Measurements from ENCODE around the gene KIRREL3. TPM values are rescaled to one million over a fixed set of nuclear protein-coding genes. Genes with fewer than 3 reads are reported as not detected.

The KIRREL3 gene
- total and polyA plus RNA-seq, 4 donors: 0.02 to 0.71 (median 0.15) TPM; not detected in 1

DNA sequence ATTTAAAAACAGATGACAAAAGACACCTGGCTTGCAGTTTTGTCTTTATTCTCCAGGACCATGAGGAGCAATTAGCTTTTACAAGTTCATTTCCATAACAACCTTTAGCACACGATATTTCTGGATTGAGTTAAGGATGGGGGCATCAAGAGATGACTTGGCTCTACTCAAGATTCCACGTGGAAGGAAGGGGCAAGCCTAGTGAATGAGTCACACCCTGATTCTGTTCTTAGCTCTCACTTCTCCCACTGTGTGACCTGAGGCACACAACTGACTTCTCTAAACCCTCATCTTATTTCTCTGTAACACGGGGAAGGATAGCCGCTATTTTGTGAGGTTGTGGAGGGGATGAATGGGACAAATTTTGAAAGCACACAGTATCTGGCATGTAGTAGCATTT is 185.5 kb downstream of the KIRREL3 start:
- Histone ChIP-seq H3K9me3 (ENCODE audit: control insufficient read depth in 4 of 4, insufficient read depth in 3 of 4, low read length in 3 of 4) (no peaks in the 10 kb centered on the region), H3K36me3 (ENCODE audit: control insufficient read depth in 4 of 4, insufficient read depth in 4 of 4, low read length in 4 of 4) (no peaks in the 10 kb centered on the region), H3K9ac (ENCODE audit: insufficient read depth in 1 of 2, low read length in 2 of 2) (no peak overlapping the region), H3K4me3 (no peak overlapping the region), H3K4me1 (ENCODE audit: control insufficient read depth in 5 of 5, insufficient read depth in 5 of 5, low read length in 5 of 5) (peaks cover 0 to 30% (median 4%) of the 10 kb centered on the region in 5 donors), H3K27ac (ENCODE audit: low read depth in 1 of 2, low read length in 1 of 2) (no peak overlapping the region), H3K27me3 (ENCODE audit: control insufficient read depth in 3 of 3, insufficient read depth in 3 of 3, low read length in 2 of 3) (no peaks in the 10 kb centered on the region)
- 86 to 89% methylated on average over 4 of the region's 4 CpGs for WGBS, 2 donors
- ATAC-seq (ENCODE audit: insufficient read depth, low FRiP score) (no peak), DNase-seq (no peak)
- TF ChIP-seq CTCF (IDR thresholded peaks at IDR 0.05; ENCODE audit: control extremely low read depth, extremely low read depth): no peak

GRCh38 chr11:126810776-126811175 is 189.8 kb downstream of the KIRREL3 start:
- Histone ChIP-seq H3K27ac (ENCODE audit: low read depth in 1 of 2, low read length in 1 of 2) (no peak overlapping the region), H3K9me3 (ENCODE audit: control insufficient read depth in 4 of 4, insufficient read depth in 3 of 4, low read length in 3 of 4) (no peaks in the 10 kb centered on the region), H3K4me1 (ENCODE audit: control insufficient read depth in 5 of 5, insufficient read depth in 5 of 5, low read length in 5 of 5) (peaks cover 0 to 38% (median 10%) of the 10 kb centered on the region in 5 donors), H3K4me3 (no peak overlapping the region), H3K27me3 (ENCODE audit: control insufficient read depth in 3 of 3, insufficient read depth in 3 of 3, low read length in 2 of 3) (no peaks in the 10 kb centered on the region), H3K36me3 (ENCODE audit: control insufficient read depth in 4 of 4, insufficient read depth in 4 of 4, low read length in 4 of 4) (no peaks in the 10 kb centered on the region), H3K9ac (ENCODE audit: insufficient read depth in 1 of 2, low read length in 2 of 2) (no peak overlapping the region)
- DNase-seq: peak; percentile 61 to 82 (median 72)
- 74 to 78% methylated on average over 7 of the region's 7 CpGs for WGBS, 2 donors
- no peak for ATAC-seq (ENCODE audit: insufficient read depth, low FRiP score)
- no peak for TF ChIP-seq CTCF (IDR thresholded peaks at IDR 0.05; ENCODE audit: control extremely low read depth, extremely low read depth)

GRCh38 chr11:126809514-126810289 is 190.9 kb downstream of the KIRREL3 start:
- no peak overlapping the region for H3K4me3 ChIP-seq
- ATAC-seq (ENCODE audit: insufficient read depth, low FRiP score): no peak
- WGBS, 2 donors: 84 to 86% methylated on average over 6 of the region's 6 CpGs
- no peak overlapping the region for H3K9ac ChIP-seq (ENCODE audit: insufficient read depth in 1 of 2, low read length in 2 of 2)
- peak in 1 of 3 donors; percentile 42 for DNase-seq
- peaks cover 0 to 3% (median 0%) of the 10 kb centered on the region in 3 donors for H3K27me3 ChIP-seq (ENCODE audit: control insufficient read depth in 3 of 3, insufficient read depth in 3 of 3, low read length in 2 of 3)
- no peak for TF ChIP-seq CTCF (IDR thresholded peaks at IDR 0.05; ENCODE audit: control extremely low read depth, extremely low read depth)
- no peaks in the 10 kb centered on the region for H3K36me3 ChIP-seq (ENCODE audit: control insufficient read depth in 4 of 4, insufficient read depth in 4 of 4, low read length in 4 of 4)
- no peak overlapping the region for H3K27ac ChIP-seq (ENCODE audit: low read depth in 1 of 2, low read length in 1 of 2)
- H3K9me3 ChIP-seq (ENCODE audit: control insufficient read depth in 4 of 4, insufficient read depth in 3 of 4, low read length in 3 of 4): no peaks in the 10 kb centered on the region
- H3K4me1 ChIP-seq (ENCODE audit: control insufficient read depth in 5 of 5, insufficient read depth in 5 of 5, low read length in 5 of 5): peaks cover 0 to 38% (median 10%) of the 10 kb centered on the region in 5 donors
